ENCODE measurements around the gene DNAJB8.

The DNAJB8 gene

GRCh38 chr3:128420720-128421438, 45.8 kb downstream of the DNAJB8 start:
- no peak overlapping the region for H3K27ac ChIP-seq (replicated peaks; ENCODE audit: low read length)
- peak overlapping the region; percentile 83 for H4K91ac ChIP-seq (ENCODE audit: low read depth, low read length, poor library complexity)
- H2BK120ac ChIP-seq (ENCODE audit: low read depth, low read length) = no peak overlapping the region
- H3K9me3 ChIP-seq (replicated peaks in 1 of 2; ENCODE audit: control insufficient read depth in 2 of 2, insufficient read depth in 1 of 2, low read depth in 1 of 2, low read length in 2 of 2) = peaks cover 3 to 8% of the 10 kb centered on the region in 2 donors
- no peak overlapping the region for H3K4me3 ChIP-seq (ENCODE audit: low read length in 2 of 2)
- H3K27me3 ChIP-seq (ENCODE audit: control insufficient read depth in 3 of 3, insufficient read depth in 3 of 3, low read depth in 1 of 3, low read length in 3 of 3) = peaks cover 0 to 39% (median 7%) of the 10 kb centered on the region in 3 experiments
- DNase-seq (ENCODE audit: low spot score) = no peak
- no peak overlapping the region for H2AFZ ChIP-seq (ENCODE audit: low read length)
- no peak overlapping the region for H2BK5ac ChIP-seq (ENCODE audit: low read length)
- H3K4me1 ChIP-seq (ENCODE audit: control insufficient read depth in 2 of 2, insufficient read depth in 1 of 2, low read depth in 1 of 2, low read length in 2 of 2) = peaks cover 0 to 3% of the 10 kb centered on the region in 2 donors
- no peak overlapping the region for H4K8ac ChIP-seq (ENCODE audit: low read depth, low read length)
- no peaks in the 10 kb centered on the region for H3K36me3 ChIP-seq (replicated peaks in 1 of 2; ENCODE audit: control insufficient read depth in 2 of 2, insufficient read depth in 2 of 2, low read length in 2 of 2)
- no peak overlapping the region for H2BK12ac ChIP-seq (ENCODE audit: low read length)
- H3K4ac ChIP-seq (ENCODE audit: low read length) = no peak overlapping the region
- peak overlapping the region; percentile 40 for H3K14ac ChIP-seq (ENCODE audit: low read length)
- peak overlapping the region; percentile 51 for H2BK15ac ChIP-seq (ENCODE audit: low read length)
- no peak overlapping the region for H3K23ac ChIP-seq (ENCODE audit: low read depth, low read length, poor library complexity)
- WGBS, 2 donors (ENCODE audit: extremely low coverage in 2 of 2, insufficient read length in 2 of 2, insufficient replicate concordance in 1 of 2) = no CpG with 5 or more reads among the region's 12 CpGs
- H2AK5ac ChIP-seq (ENCODE audit: low read depth, low read length) = peak overlapping the region; percentile 77
- no peak overlapping the region for H3K9ac ChIP-seq (ENCODE audit: low read depth, low read length, poor library complexity)
- H3K18ac ChIP-seq (ENCODE audit: low read length) = peak overlapping the region; percentile 59
- H3K4me2 ChIP-seq (ENCODE audit: insufficient read depth, low read length, poor library complexity, severe bottlenecking) = no peak overlapping the region
- H3K79me1 ChIP-seq (ENCODE audit: low read depth, low read length) = peaks cover 1% of the 10 kb centered on the region

- H3K18ac ChIP-seq (ENCODE audit: low read length) = peak overlapping the region; percentile 32
- no peak overlapping the region for H2AK5ac ChIP-seq (ENCODE audit: low read depth, low read length)
- no peak overlapping the region for H3K4me3 ChIP-seq (ENCODE audit: low read length in 2 of 2)
- no CpG with 5 or more reads among the region's 7 CpGs for WGBS, 2 donors (ENCODE audit: extremely low coverage in 2 of 2, insufficient read length in 2 of 2, insufficient replicate concordance in 1 of 2)
- H2BK12ac ChIP-seq (ENCODE audit: low read length) = no peak overlapping the region
- no peak overlapping the region for H3K14ac ChIP-seq (ENCODE audit: low read length)
- DNase-seq (ENCODE audit: low spot score) = no peak
- H3K79me1 ChIP-seq (ENCODE audit: low read depth, low read length) = peaks cover 1% of the 10 kb centered on the region
- no peak overlapping the region for H3K23ac ChIP-seq (ENCODE audit: low read depth, low read length, poor library complexity)
- H3K27me3 ChIP-seq (ENCODE audit: control insufficient read depth in 3 of 3, insufficient read depth in 3 of 3, low read depth in 1 of 3, low read length in 3 of 3) = peaks cover 0 to 33% (median 2%) of the 10 kb centered on the region in 3 experiments
- H2BK15ac ChIP-seq (ENCODE audit: low read length) = peak overlapping the region; percentile 51
- H2BK120ac ChIP-seq (ENCODE audit: low read depth, low read length) = no peak overlapping the region
- peaks cover 3 to 8% of the 10 kb centered on the region in 2 donors for H3K9me3 ChIP-seq (replicated peaks in 1 of 2; ENCODE audit: control insufficient read depth in 2 of 2, insufficient read depth in 1 of 2, low read depth in 1 of 2, low read length in 2 of 2)
- H3K4me1 ChIP-seq (ENCODE audit: control insufficient read depth in 2 of 2, insufficient read depth in 1 of 2, low read depth in 1 of 2, low read length in 2 of 2) = peaks cover 0 to 3% of the 10 kb centered on the region in 2 donors
- H3K27ac ChIP-seq (replicated peaks; ENCODE audit: low read length) = no peak overlapping the region
- no peaks in the 10 kb centered on the region for H3K36me3 ChIP-seq (replicated peaks in 1 of 2; ENCODE audit: control insufficient read depth in 2 of 2, insufficient read depth in 2 of 2, low read length in 2 of 2)
- no peak overlapping the region for H2AFZ ChIP-seq (ENCODE audit: low read length)
- H3K4ac ChIP-seq (ENCODE audit: low read length) = no peak overlapping the region
- no peak overlapping the region for H2BK5ac ChIP-seq (ENCODE audit: low read length)
- H4K8ac ChIP-seq (ENCODE audit: low read depth, low read length) = no peak overlapping the region
- no peak overlapping the region for H4K91ac ChIP-seq (ENCODE audit: low read depth, low read length, poor library complexity)
- no peak overlapping the region for H3K9ac ChIP-seq (ENCODE audit: low read depth, low read length, poor library complexity)
- H3K4me2 ChIP-seq (ENCODE audit: insufficient read depth, low read length, poor library complexity, severe bottlenecking) = no peak overlapping the region
Observed at GRCh38 chr3:128420289-128420688, 46.4 kb downstream of the DNAJB8 start.

GRCh38 chr3:128419311-128419710, 47.4 kb downstream of the DNAJB8 start:
- no peak overlapping the region for H3K27ac ChIP-seq (replicated peaks; ENCODE audit: low read length)
- peaks cover 1% of the 10 kb centered on the region for H3K79me1 ChIP-seq (ENCODE audit: low read depth, low read length)
- no peak overlapping the region for H3K14ac ChIP-seq (ENCODE audit: low read length)
- no peaks in the 10 kb centered on the region for H3K36me3 ChIP-seq (replicated peaks in 1 of 2; ENCODE audit: control insufficient read depth in 2 of 2, insufficient read depth in 2 of 2, low read length in 2 of 2)
- no peak overlapping the region for H2BK120ac ChIP-seq (ENCODE audit: low read depth, low read length)
- peaks cover 0 to 3% of the 10 kb centered on the region in 2 donors for H3K4me1 ChIP-seq (ENCODE audit: control insufficient read depth in 2 of 2, insufficient read depth in 1 of 2, low read depth in 1 of 2, low read length in 2 of 2)
- no CpG with 5 or more reads among the region's 4 CpGs for WGBS, 2 donors (ENCODE audit: extremely low coverage in 2 of 2, insufficient read length in 2 of 2, insufficient replicate concordance in 1 of 2)
- DNase-seq (ENCODE audit: low spot score) = no peak
- no peak overlapping the region for H3K4ac ChIP-seq (ENCODE audit: low read length)
- no peak overlapping the region for H2AFZ ChIP-seq (ENCODE audit: low read length)
- H3K27me3 ChIP-seq (ENCODE audit: control insufficient read depth in 3 of 3, insufficient read depth in 3 of 3, low read depth in 1 of 3, low read length in 3 of 3) = peaks cover 0 to 23% (median 0%) of the 10 kb centered on the region in 3 experiments
- H2BK5ac ChIP-seq (ENCODE audit: low read length) = no peak overlapping the region
- peak overlapping the region; percentile 20 for H3K23ac ChIP-seq (ENCODE audit: low read depth, low read length, poor library complexity)
- no peak overlapping the region for H3K4me3 ChIP-seq (ENCODE audit: low read length in 2 of 2)
- no peak overlapping the region for H3K4me2 ChIP-seq (ENCODE audit: insufficient read depth, low read length, poor library complexity, severe bottlenecking)
- no peak overlapping the region for H3K18ac ChIP-seq (ENCODE audit: low read length)
- no peak overlapping the region for H3K9ac ChIP-seq (ENCODE audit: low read depth, low read length, poor library complexity)
- no peak overlapping the region for H2BK12ac ChIP-seq (ENCODE audit: low read length)
- H3K9me3 ChIP-seq (replicated peaks in 1 of 2; ENCODE audit: control insufficient read depth in 2 of 2, insufficient read depth in 1 of 2, low read depth in 1 of 2, low read length in 2 of 2) = peaks cover 3 to 8% of the 10 kb centered on the region in 2 donors
- H2AK5ac ChIP-seq (ENCODE audit: low read depth, low read length) = no peak overlapping the region
- H4K91ac ChIP-seq (ENCODE audit: low read depth, low read length, poor library complexity) = no peak overlapping the region
- no peak overlapping the region for H4K8ac ChIP-seq (ENCODE audit: low read depth, low read length)
- no peak overlapping the region for H2BK15ac ChIP-seq (ENCODE audit: low read length)

GRCh38 chr3:128418900-128419299, 47.8 kb downstream of the DNAJB8 start:
- Histone ChIP-seq H3K27ac (replicated peaks; ENCODE audit: low read length) (no peak overlapping the region), H3K27me3 (ENCODE audit: control insufficient read depth in 3 of 3, insufficient read depth in 3 of 3, low read depth in 1 of 3, low read length in 3 of 3) (peaks cover 0 to 19% (median 0%) of the 10 kb centered on the region in 3 experiments), H3K23ac (ENCODE audit: low read depth, low read length, poor library complexity) (no peak overlapping the region), H3K9ac (ENCODE audit: low read depth, low read length, poor library complexity) (no peak overlapping the region), H2AK5ac (ENCODE audit: low read depth, low read length) (no peak overlapping the region), H3K9me3 (replicated peaks in 1 of 2; ENCODE audit: control insufficient read depth in 2 of 2, insufficient read depth in 1 of 2, low read depth in 1 of 2, low read length in 2 of 2) (peaks cover 3 to 8% of the 10 kb centered on the region in 2 donors), H3K4ac (ENCODE audit: low read length) (no peak overlapping the region), H3K79me1 (ENCODE audit: low read depth, low read length) (peaks cover 1% of the 10 kb centered on the region), H3K36me3 (replicated peaks in 1 of 2; ENCODE audit: control insufficient read depth in 2 of 2, insufficient read depth in 2 of 2, low read length in 2 of 2) (no peaks in the 10 kb centered on the region), H4K91ac (ENCODE audit: low read depth, low read length, poor library complexity) (no peak overlapping the region), H3K4me1 (ENCODE audit: control insufficient read depth in 2 of 2, insufficient read depth in 1 of 2, low read depth in 1 of 2, low read length in 2 of 2) (peaks cover 0 to 3% of the 10 kb centered on the region in 2 donors), H2BK12ac (ENCODE audit: low read length) (no peak overlapping the region), H4K8ac (ENCODE audit: low read depth, low read length) (no peak overlapping the region), H2BK120ac (ENCODE audit: low read depth, low read length) (no peak overlapping the region), H3K4me2 (ENCODE audit: insufficient read depth, low read length, poor library complexity, severe bottlenecking) (no peak overlapping the region), H3K18ac (ENCODE audit: low read length) (no peak overlapping the region), H2AFZ (ENCODE audit: low read length) (no peak overlapping the region), H3K14ac (ENCODE audit: low read length) (no peak overlapping the region), H2BK5ac (ENCODE audit: low read length) (no peak overlapping the region), H2BK15ac (ENCODE audit: low read length) (no peak overlapping the region), H3K4me3 (ENCODE audit: low read length in 2 of 2) (no peak overlapping the region)
- DNase-seq (ENCODE audit: low spot score) = no peak
- WGBS, 2 donors (ENCODE audit: extremely low coverage in 2 of 2, insufficient read length in 2 of 2, insufficient replicate concordance in 1 of 2) = no CpG with 5 or more reads among the region's 2 CpGs
